GM21526 (cell line): Measurements from ENCODE around the gene GRIK2.

Source experiments
- ATAC-seq: cut with Tn5 transposase; IDR thresholded peaks from one replicate; pipeline ENCODE4 v1.9.1; 2021; ENCODE audit warnings: moderate library complexity; ENCODE audit not compliant: unreplicated experiment, low FRiP score

GRIK2 gene

DNA sequence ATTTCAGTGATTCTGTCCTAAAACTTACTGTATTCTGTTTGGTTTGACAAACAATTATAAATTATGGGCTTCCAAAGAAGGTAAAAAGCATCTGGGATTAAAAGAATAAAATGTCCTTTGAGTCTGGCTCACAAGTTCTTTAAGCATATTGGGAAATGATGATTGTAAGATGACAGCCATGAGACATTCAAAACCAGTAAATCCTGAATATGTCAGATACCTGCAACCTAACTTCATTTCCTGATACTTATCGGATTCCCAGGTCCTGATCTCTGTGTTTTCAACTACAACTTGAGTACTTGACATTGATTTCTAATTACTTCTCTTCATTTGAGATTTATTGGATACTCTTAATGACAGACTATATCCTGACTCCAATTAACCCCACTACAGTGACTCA is 446.6 kb downstream of the GRIK2 start:
- no peak for ATAC-seq

DNA sequence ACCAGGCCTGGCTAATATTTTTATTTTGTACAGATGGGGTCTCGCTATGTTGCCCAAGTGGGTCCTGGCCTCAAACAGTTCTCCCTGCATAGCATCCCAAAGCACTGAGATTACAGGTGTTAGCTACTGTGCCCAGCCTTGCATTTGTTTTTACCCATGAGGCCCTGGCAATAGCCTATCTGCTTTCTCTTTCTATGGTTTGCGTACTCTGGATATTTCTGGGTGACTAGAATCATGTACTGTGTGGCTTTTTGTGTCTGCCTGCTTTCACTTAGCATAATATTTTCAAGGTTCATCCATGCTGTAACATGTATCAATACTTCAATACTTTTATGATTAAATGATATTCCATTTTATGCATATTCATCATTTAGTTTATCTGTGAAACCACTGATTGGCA is 451.7 kb downstream of the GRIK2 start:
- no peak for ATAC-seq

DNA sequence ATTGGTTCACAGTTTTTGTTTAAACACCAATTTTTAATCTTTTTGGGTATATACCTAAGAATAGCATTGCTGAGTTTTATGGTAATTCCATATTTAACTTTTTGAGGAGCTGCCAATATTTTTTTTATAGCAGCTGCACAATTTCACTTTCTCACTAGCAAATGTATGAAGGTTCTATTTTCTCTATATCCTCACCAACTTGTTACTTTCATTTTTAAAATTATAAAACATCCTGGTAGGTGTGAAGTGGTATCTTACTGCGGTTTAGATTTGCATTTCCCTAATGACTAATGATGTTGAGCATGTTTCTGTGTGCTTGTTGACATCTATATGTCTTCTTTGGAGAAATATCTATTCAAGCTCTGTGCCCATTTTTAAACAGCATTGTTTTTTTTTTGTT is 452.1 kb downstream of the GRIK2 start:
- no peak for ATAC-seq

DNA sequence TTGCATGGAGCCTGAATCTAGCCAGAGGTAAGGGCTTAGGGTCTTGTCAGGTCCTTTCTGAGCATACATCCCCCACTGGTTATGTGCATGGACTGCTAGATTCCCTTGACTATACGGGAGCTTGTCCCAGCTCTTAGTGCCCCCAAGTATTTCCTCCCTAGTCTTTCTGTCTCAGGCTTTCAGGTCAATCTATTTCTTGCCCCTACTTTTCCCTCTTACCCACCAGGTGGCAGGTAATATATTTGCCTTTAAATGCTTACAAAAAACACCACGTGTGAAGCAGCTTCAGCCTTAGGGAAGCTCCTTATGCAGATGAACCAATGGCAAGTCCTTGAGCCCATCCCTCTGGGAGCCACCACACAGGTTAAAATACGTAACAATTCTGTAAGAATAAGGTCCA is 454.2 kb downstream of the GRIK2 start:
- no peak for ATAC-seq

DNA sequence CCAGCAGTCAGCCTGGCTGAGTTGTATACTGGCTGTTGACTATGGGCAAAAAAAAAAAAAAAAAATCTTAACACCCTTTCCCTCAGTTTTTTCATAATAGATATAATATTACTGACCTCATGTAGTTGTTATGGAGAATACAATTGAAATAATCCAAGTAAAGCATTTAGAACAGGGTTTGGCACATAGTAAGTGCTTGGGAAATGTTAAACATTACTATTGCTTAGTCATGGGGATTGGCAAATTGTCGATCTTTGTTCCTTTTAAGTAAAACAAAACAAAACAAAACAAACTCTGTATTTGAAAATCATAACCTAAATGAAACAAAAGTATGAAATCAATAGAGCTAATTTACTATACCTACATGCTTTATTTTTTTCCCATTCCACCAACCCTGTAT is 458.4 kb downstream of the GRIK2 start:
- no peak for ATAC-seq

DNA sequence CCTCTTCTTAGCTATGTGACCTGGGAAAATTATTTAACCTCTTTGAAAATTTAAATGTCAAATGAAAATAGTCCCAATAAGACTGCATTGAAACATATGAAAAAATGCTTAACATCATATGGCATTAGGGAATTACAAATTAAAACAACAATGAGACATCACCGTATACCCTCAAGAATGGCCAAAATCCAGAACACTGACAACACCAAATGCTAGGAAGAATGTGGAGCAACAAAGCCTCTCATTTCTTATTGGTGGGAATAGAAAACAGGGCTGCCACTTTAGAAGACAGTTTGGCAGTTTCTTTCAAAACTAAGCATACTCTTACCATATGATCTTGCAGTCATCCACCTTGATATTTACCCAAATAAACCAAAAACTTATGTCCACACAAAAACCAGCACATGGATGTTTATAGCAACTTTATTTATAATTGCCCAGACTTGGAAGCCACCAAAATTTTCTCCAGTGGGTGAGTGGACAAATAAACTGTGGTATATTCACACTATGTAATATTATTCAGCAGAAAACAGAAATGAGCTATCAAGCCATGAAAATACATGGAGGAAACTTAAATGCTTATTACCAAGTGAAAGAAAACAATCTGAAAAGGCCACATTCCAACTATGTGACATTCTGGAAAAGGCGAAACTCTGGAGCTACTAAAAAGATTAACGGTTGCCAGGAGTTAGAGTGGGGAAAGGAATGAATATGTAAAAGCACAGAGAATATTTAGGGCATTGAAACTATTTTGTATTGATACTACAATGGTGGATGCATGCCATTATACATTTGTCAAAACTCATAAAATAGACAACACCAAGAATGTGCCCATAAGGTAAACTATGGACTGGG is 459.9 kb downstream of the GRIK2 start:
- ATAC-seq, result no peak

DNA sequence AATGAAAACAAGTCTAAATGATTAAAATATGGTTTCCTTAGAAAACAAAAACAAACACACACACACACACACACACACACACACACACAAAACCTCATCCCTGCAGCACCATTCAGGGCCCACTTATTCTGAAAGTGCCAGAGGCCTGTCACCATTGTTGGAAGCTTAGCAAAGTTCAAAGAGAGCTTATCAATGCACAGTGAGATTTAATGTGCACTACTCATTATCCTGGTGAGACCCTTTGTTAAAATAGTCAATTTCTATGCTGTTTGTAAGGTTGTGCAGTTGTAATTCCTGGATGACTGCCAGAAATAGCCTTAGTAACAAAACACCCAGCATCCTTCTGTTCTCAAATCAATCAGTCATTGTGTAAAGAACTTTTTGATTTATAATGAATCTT is 482.9 kb downstream of the GRIK2 start:
- ATAC-seq, result no peak

DNA sequence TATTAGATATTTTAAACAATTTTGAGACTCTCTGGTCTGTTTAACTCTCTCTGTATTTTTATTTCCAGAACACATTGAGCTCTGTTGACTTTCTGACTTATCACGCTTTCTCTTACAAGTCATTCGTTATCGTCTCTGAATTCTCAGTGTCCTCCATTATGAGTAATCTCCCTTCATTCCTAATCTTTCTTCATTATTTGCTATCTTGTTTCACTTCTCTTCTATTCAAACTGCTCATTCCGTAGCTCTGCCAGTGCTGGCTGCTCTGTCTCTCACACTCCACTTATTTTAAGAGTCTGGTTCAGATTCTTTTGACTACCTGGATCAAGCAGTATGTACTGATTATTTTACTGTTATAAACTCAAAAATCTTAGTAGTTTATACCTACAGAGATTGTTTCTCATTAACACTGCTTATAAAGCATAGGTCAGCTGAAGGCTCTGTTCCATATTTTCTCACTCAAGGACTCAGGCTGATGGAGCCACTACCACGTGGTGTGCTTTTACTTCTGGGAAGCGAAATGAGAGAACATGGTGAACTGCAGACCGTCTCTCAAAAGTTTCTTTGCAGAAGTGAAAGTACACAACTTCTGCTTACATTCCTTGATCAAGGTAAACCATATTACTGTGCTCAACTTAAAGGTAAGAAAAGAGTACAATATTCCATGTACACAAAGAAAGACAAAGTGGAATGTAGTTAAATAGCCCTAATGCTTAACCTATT is 485.2 kb downstream of the GRIK2 start:
- no peak for ATAC-seq

DNA sequence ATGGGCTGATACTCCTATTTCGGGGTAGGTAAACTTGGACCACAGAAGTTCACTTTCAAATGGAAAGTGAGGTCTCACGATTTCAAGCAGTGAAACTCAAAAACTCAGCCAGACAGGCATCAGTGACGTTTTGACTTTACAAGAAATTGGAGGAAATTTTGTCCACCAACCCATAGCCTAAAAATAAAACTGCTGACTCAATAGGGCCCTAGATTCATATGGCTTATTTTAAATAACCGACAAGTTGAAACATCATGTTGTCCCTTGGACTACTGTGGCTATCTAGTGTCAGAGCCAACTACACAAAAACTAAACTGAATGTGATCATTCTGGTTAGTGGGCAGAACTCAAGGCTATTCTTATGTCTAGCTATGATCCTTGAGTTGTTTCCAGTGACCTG is 486.3 kb downstream of the GRIK2 start:
- no peak for ATAC-seq

DNA sequence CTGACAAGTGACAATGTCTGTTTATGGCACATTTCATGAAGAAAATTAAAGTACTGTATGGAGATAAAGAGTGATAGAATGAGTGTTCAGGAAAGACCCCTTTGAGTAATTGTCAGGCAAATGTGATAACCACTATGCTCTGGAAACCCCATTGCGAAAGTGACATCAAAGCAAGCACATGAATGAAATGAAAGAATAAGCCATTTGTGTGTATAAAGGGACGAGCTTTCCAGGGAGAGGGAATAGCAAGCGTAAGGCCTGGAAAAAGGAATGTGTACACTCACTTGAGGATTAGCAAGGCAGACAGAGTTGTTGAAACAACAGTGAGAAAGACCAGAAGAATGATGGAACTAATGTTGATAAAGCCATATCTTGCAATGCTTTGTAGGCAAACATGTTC is 490.0 kb downstream of the GRIK2 start:
- no peak for ATAC-seq

DNA sequence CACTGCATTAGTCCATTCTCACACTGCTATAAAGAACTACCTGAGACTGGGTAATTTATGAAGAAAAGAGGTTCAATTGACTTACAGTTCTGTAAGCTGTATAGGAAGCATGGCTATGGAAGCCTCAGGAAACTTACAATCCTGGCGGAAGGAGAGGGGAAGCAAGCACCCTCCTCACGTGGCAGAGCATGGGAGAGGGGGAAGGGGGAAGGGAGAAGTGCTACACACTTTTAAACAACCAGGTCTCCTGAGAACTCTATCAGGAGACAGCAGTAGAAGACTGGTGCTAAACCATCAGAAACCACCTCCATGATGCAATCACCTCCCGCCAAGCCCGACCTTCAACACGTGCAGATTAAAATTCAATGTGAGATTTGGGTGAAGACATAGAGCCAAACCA is 494.0 kb downstream of the GRIK2 start:
- no peak for ATAC-seq

DNA sequence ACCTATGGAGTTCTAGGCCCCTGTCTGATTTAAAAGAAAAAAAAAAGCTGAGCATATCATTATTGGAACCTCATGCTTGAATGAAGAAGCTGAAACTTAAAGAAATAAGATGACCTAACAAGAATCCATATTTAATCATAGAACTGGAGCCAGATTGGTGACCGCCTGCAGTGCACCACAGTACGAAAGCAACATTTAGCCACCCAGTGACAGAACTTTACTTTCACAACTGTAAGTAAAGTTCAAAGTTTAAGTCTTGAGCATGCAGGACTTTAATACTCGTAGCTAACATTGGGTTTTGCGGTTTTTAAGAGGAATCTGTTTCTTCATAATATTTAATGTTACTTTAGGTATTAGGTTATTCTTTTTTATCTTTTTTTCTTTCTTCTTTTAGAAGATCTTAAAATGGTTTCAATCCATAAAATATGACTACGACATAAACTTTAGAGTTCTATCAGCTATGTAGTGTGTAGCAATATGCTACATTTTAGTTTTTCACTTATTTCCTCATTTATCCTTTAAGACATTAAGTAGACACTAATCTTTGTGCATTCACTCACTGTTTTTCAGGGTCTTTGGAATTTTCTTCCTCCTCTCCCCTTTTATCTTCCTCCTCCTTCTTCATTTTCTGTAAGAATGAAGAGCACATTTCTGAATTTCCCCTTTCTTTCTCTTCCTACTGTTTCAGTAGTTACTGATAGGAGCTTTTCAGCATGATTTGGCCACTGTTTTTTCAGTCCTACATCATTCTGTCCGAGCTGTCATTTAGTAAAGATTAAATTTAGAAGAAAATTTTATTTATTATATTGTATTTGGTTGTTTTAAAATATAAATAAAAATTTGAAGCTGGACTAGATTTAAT is 514.1 kb downstream of the GRIK2 start:
- ATAC-seq, result no peak

DNA sequence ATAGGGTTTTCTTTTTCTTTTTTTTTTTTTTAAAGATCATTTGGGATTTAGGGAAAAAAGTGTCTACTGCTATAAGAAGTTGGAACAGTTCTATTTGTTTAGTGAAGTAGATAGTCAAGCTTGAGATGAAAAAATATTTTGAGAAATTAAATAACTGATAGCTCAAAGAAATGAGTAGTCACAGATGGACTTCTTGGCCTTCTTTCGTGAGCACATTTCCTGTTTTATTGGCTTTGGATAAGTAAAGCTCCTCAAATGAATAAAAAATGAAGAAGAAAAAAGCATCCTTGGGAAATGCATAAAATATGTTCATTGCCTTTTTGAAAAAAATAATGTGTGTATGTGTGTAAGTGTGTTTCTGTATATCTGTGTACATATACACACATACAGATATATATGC is 515.9 kb downstream of the GRIK2 start:
- ATAC-seq, result no peak

DNA sequence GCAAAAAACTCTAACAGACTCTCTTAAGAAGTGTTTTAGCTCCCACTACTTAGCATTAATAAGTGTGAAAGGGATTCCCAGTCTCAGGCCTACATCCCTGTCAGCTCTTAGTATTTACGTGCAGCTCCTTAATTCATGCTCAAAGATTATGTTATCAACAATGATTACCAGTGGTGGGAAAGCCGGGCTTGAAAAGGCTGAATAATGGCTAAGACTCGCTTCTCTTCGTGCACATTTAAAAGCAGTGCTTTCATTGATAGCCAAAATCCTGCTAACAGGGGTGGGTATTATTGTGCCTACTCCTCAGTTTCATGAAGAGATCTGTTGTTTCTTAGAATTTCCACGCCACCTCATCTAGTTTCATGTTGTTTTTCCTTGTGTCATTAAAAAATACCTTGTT is 518.8 kb downstream of the GRIK2 start:
- ATAC-seq, result no peak

DNA sequence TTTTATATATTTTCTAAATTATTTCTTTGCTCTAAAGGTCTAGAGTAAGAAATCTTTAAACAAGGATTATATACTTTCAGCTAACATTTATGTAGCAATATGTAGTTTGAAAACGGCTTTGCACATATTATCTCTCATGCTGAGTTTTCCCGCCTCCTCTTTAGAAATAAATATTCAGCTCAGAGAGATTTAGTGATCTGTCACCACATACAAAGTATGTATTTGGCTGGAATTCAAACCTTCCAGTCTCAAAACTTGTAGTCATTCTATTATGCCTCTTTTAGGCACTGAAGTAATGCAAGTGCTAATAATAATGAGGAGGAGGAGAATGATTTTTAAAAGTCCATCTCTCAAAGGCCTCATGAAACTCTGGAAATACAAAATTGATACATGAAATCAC is 525.0 kb downstream of the GRIK2 start:
- ATAC-seq, result no peak

DNA sequence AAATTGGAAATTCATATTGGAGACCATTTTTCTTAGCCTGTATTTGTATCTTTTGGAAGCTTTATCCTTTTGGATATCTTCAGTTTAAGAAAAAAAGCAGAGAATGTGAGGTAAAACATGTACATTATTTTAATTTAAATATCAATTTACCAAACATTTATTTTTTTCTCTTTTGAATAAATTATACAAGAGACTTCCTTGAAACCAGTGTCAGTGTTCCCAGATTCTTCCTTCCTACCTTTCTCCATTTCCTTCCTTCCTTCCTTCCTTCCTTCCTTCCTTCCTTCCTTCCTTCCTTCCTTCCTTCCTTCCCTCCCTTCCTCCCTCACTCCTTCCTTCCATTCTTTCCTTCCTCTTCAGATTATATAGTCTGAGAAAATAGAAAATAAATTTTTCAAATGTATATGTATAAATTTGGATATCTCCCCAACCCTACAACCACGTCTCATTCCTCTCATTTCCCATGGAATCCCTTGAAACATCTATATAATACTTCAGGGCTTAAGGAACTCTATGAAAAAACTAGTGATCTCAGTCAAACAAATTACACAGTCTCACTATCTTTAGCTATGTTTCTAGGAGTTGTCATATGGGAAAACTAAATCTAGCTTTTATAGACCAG is 528.4 kb downstream of the GRIK2 start:
- ATAC-seq, result no peak

DNA sequence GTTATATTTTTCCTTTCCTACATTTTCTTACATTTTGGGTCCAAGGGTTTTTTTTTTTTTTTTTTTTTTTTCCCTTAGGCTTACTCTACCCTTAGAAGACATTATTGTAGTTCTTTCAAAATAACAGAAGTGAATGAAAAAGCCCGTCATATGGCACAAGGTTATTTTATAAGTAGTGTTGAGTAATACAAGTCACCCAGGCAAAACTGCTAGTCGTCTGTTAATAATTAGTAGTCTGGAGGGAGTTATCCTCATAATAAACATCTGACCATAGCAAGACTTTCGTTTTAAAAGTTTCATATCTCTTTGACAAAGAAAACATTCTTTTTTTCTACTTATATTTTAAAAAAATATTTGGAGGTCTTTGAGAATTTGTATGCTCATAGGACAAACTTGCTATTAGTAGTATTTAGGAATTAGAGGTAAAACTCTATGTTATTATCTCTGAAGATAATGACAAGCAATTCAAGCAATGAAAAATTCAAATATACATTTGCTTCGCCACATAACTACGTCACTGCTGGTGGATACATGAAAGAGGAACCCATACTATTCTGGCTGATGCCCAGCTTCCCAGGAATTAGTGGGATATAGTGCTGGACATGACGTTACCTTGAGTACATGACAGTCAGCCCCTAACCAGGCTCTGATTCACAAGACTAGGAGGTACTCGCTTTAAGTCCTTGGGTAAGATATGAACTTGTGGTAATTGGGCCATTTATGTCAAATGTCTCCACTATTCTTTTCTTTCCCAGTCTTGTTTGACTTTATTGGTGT is 532.8 kb downstream of the GRIK2 start:
- no peak for ATAC-seq

DNA sequence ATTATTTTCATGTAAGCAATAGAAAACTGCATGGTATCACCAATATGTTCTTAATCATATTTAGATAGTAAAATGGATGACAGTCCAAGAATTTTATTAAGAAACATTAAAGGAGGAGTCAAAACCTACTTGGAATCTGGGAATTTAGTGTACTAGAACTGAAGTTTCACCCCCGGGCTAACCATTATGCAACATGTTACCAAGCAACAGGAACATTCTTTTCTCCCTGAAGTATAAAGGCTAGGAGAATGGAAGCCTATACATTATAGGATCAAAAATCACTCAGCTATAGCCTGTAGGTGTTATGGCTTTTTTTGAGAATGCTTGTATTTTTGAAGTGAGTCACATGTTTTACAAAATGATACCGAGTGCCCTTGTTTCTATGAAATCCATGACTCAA is 538.3 kb downstream of the GRIK2 start:
- ATAC-seq, result no peak

DNA sequence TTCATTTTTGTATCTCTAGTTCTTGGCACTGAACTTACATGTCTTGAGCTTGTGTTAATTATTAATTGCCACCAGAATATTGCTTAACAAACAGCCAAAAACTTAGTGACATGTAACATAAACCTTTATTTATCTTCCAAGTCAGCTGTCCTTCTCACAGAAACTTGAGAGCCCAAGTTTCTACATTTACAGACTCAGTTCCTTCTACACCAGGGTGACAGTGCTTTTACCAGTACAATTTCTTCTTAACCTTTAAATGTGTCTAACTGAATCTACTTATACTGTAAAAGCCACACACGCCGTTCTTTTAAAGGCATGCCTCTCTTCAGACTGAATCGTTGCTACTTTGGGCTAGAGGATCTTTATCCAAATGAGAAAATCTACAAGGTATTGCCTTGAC is 539.2 kb downstream of the GRIK2 start:
- ATAC-seq, result no peak

DNA sequence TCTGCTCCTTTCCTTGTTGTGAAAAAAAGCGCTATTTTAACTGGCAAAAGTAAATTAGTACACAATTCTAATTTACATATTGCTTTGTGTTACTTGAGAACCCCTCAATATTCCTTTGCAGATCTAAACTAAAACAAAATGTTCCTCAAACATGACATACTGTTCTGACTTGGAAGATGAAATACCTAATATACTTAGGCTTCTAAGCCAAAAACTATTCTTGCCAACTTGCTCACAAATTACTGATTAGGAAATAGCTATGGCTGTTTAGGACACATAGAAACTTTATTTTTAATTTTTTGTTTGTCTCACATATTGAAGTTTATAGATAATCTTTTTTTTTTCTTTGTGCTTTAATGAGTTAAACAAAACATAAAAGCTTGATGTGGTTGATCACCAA is 542.2 kb downstream of the GRIK2 start:
- ATAC-seq, result no peak
